ELF-1 (cell line): ENCODE measurements around the gene FAM53A.
A peak's percentile ranks its signal among the peaks of the same experiment; 100 is the strongest.
"Not testable (repeated sequence)": the region's sequence is repeated elsewhere in the genome, so short reads cannot be mapped to it uniquely, and the experiment has no call there.

Experiments used
- DNase-seq: peaks from one replicate; pipeline ENCODE4 v3.0.0-alpha.2; 2016; ENCODE audit warnings: low read depth, low spot score

Gene FAM53A

GRCh38 chr4:1686440-1687036, 2.4 kb upstream of the FAM53A start:
- peak; percentile 21 for DNase-seq

- DNase-seq, result no peak
These were observed 1.4 kb upstream of the FAM53A start for GRCh38 chr4:1685235-1686150.

GRCh38 chr4:1684506-1685234, 557 bp upstream of the FAM53A start:
- no peak for DNase-seq

GRCh38 chr4:1683261-1683735, 815 bp downstream of the FAM53A start:
- no peak for DNase-seq

- no peak for DNase-seq
These were observed 1.3 kb downstream of the FAM53A start for GRCh38 chr4:1682860-1683259.

GRCh38 chr4:1678244-1678643, 5.9 kb downstream of the FAM53A start:
- no peak for DNase-seq

- DNase-seq, result no peak
These were observed 7.2 kb downstream of the FAM53A start for GRCh38 chr4:1676605-1677525.

- DNase-seq, result no peak
These were observed 8.3 kb downstream of the FAM53A start for GRCh38 chr4:1675802-1676137.

GRCh38 chr4:1675136-1675801, 8.8 kb downstream of the FAM53A start:
- no peak for DNase-seq

GRCh38 chr4:1674682-1675081, 9.4 kb downstream of the FAM53A start:
- peak; percentile 25 for DNase-seq

GRCh38 chr4:1673671-1674070, 10.4 kb downstream of the FAM53A start:
- DNase-seq, result no peak

- DNase-seq, result not testable (repeated sequence)
These were observed 13.1 kb downstream of the FAM53A start for GRCh38 chr4:1671011-1671410.

GRCh38 chr4:1670279-1670678, 13.8 kb downstream of the FAM53A start:
- no peak for DNase-seq

GRCh38 chr4:1669850-1670249, 14.3 kb downstream of the FAM53A start:
- no peak for DNase-seq

- DNase-seq, result no peak
These were observed 14.8 kb downstream of the FAM53A start for GRCh38 chr4:1669270-1669669.

GRCh38 chr4:1668488-1668840, 15.6 kb downstream of the FAM53A start:
- no peak for DNase-seq

GRCh38 chr4:1667273-1667672, 16.8 kb downstream of the FAM53A start:
- DNase-seq, result no peak

- no peak for DNase-seq
These were observed 17.7 kb downstream of the FAM53A start for GRCh38 chr4:1666391-1666790.

- DNase-seq, result no peak
These were observed 20.0 kb downstream of the FAM53A start for GRCh38 chr4:1664141-1664540.

- DNase-seq, result no peak
These were observed 20.6 kb downstream of the FAM53A start for GRCh38 chr4:1663549-1663948.

- DNase-seq, result no peak
These were observed 22.4 kb downstream of the FAM53A start for GRCh38 chr4:1661695-1662094.
